Measurements from ENCODE around the gene AGAP1.

- TF ChIP-seq, protein P1, sequence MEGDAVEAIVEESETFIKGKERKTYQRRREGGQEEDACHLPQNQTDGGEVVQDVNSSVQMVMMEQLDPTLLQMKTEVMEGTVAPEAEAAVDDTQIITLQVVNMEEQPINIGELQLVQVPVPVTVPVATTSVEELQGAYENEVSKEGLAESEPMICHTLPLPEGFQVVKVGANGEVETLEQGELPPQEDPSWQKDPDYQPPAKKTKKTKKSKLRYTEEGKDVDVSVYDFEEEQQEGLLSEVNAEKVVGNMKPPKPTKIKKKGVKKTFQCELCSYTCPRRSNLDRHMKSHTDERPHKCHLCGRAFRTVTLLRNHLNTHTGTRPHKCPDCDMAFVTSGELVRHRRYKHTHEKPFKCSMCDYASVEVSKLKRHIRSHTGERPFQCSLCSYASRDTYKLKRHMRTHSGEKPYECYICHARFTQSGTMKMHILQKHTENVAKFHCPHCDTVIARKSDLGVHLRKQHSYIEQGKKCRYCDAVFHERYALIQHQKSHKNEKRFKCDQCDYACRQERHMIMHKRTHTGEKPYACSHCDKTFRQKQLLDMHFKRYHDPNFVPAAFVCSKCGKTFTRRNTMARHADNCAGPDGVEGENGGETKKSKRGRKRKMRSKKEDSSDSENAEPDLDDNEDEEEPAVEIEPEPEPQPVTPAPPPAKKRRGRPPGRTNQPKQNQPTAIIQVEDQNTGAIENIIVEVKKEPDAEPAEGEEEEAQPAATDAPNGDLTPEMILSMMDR (IDR thresholded peaks at IDR 0.05) = no peak
- no peak for TF ChIP-seq POLR2A (IDR thresholded peaks at IDR 0.05)
Observed at GRCh38 chr2:235756491-235756890, 262.6 kb downstream of the AGAP1 start.
